ENCODE results near the gene SLC35A3. TPM values are rescaled to one million over a fixed set of nuclear protein-coding genes. Genes with fewer than 3 reads are reported as not detected.
A peak's percentile ranks its signal among the peaks of the same experiment; 100 is the strongest.

The SLC35A3 gene
- 13.4 TPM for total RNA-seq
- 10 to 100 TPM in 5 of 8 donors, 1 to 10 TPM in 3; 8.7 to 17.7 (median 12.1) TPM for polyA plus RNA-seq (ENCODE audit: insufficient read depth in 1 of 8, insufficient read length in 8 of 8, low replicate concordance in 1 of 8)
- long read RNA-seq, donor 1, partial matches to known transcripts: 0 of 1 reads
- long read RNA-seq, donor 1, other reads (novel, unspliced or antisense): 0 of 1 reads
- long read RNA-seq, donor 2: 0 reads
- long read RNA-seq, donor 3, full-length matches to known transcripts: 6 of 6 reads
- long read RNA-seq, donor 3, partial matches to known transcripts: 0 of 6 reads
- long read RNA-seq, donor 3, other reads (novel, unspliced or antisense): 0 of 6 reads
- long read RNA-seq, donor 4, full-length matches to known transcripts: 3 of 3 reads
- long read RNA-seq, donor 4, partial matches to known transcripts: 0 of 3 reads
- long read RNA-seq, donor 4, other reads (novel, unspliced or antisense): 0 of 3 reads
- long read RNA-seq, donor 5, full-length matches to known transcripts: 3 of 3 reads
- long read RNA-seq, donor 5, partial matches to known transcripts: 0 of 3 reads
- long read RNA-seq, donor 5, other reads (novel, unspliced or antisense): 0 of 3 reads
- long read RNA-seq, donor 6, partial matches to known transcripts: 0 of 1 reads
- long read RNA-seq, donor 6, other reads (novel, unspliced or antisense): 0 of 1 reads
- long read RNA-seq, donor 7: 0 reads
- long read RNA-seq, donor 8, full-length matches to known transcripts: 2 of 2 reads
- long read RNA-seq, donor 8, partial matches to known transcripts: 0 of 2 reads
- long read RNA-seq, donor 8, other reads (novel, unspliced or antisense): 0 of 2 reads
- long read RNA-seq, donor 9, full-length matches to known transcripts: 1 of 1 reads
- long read RNA-seq, donor 9, partial matches to known transcripts: 0 of 1 reads
- long read RNA-seq, donor 9, other reads (novel, unspliced or antisense): 0 of 1 reads
- long read RNA-seq, donor 10: 0 reads
- long read RNA-seq, donor 11, full-length matches to known transcripts: 2 of 2 reads
- long read RNA-seq, donor 11, partial matches to known transcripts: 0 of 2 reads
- long read RNA-seq, donor 11, other reads (novel, unspliced or antisense): 0 of 2 reads

- Histone ChIP-seq H3K4me3 (ENCODE audit: low read length) (peak within 1 kb of the TSS; percentile 81), H3K36me3 (ENCODE audit: control insufficient read depth, insufficient read depth, low read length) (no peaks in the 10 kb centered on the region), H3K4me1 (ENCODE audit: control insufficient read depth, insufficient read depth, low read length) (peaks cover 5% of the 10 kb centered on the region), H3K27ac (ENCODE audit: low read length) (peak within 1 kb of the TSS; percentile 76), H3K27me3 (ENCODE audit: control insufficient read depth, insufficient read depth, low read length) (no peaks in the 10 kb centered on the region), H3K9me3 (replicated peaks; ENCODE audit: control insufficient read depth, low read depth, low read length) (no peaks in the 10 kb centered on the region)
- peak; percentile 81 for DNase-seq
- under 1% methylated on average over 71 of the region's 74 CpGs for WGBS (ENCODE audit: insufficient coverage)
Measured at GRCh38 chr1:99969729-99970621, at the start of gene SLC35A3. SLC35A3 (plus strand) TSS chr1:99969996; CDS start chr1:99993555, 23,559 bp downstream.

DNA sequence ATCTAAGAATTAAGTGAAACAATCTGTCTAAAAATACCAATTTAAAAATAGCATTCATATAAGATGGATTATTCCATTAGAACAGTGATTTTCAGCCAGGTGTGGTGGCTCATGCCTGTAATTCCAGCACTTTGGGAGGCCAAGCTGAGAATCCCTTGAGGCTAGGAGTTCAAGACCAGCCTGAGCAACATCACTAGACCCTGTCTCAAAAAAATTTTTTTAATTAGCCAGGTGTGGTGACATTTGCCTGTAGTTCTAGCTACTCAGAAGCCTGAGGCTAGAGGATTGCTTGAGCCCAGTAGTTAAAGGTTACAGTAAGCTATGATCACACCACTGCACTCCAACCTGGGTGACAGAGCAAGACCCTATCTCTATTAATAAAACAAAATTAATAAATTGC is 35.0 kb upstream of the SLC35A3 start:
- Histone ChIP-seq H3K4me3 (ENCODE audit: low read length) (no peak overlapping the region), H3K4me1 (ENCODE audit: control insufficient read depth, insufficient read depth, low read length) (no peaks in the 10 kb centered on the region), H3K27me3 (ENCODE audit: control insufficient read depth, insufficient read depth, low read length) (no peaks in the 10 kb centered on the region), H3K9me3 (replicated peaks; ENCODE audit: control insufficient read depth, low read depth, low read length) (no peaks in the 10 kb centered on the region), H3K36me3 (ENCODE audit: control insufficient read depth, insufficient read depth, low read length) (no peaks in the 10 kb centered on the region), H3K27ac (ENCODE audit: low read length) (no peak overlapping the region)
- no peak for DNase-seq

- Histone ChIP-seq H3K4me3 (ENCODE audit: low read length) (no peak overlapping the region), H3K27ac (ENCODE audit: low read length) (no peak overlapping the region), H3K27me3 (ENCODE audit: control insufficient read depth, insufficient read depth, low read length) (no peaks in the 10 kb centered on the region), H3K4me1 (ENCODE audit: control insufficient read depth, insufficient read depth, low read length) (no peaks in the 10 kb centered on the region), H3K36me3 (ENCODE audit: control insufficient read depth, insufficient read depth, low read length) (no peaks in the 10 kb centered on the region), H3K9me3 (replicated peaks; ENCODE audit: control insufficient read depth, low read depth, low read length) (no peaks in the 10 kb centered on the region)
- WGBS (ENCODE audit: insufficient coverage): no CpG with 5 or more reads among the region's 1 CpG
- DNase-seq: no peak
Measured at GRCh38 chr1:99935534-99935933, 34.3 kb upstream of the SLC35A3 start.

- H3K4me1 ChIP-seq (ENCODE audit: control insufficient read depth, insufficient read depth, low read length): no peaks in the 10 kb centered on the region
- no peak for DNase-seq
- WGBS (ENCODE audit: insufficient coverage): 100% methylated on average over 2 of the region's 3 CpGs
- H3K27ac ChIP-seq (ENCODE audit: low read length): no peak overlapping the region
- no peaks in the 10 kb centered on the region for H3K36me3 ChIP-seq (ENCODE audit: control insufficient read depth, insufficient read depth, low read length)
- H3K9me3 ChIP-seq (replicated peaks; ENCODE audit: control insufficient read depth, low read depth, low read length): no peaks in the 10 kb centered on the region
- H3K4me3 ChIP-seq (ENCODE audit: low read length): no peak overlapping the region
- H3K27me3 ChIP-seq (ENCODE audit: control insufficient read depth, insufficient read depth, low read length): no peaks in the 10 kb centered on the region
Measured at GRCh38 chr1:99936071-99936470, 33.7 kb upstream of the SLC35A3 start.

GRCh38 chr1:99942723-99943122 is 27.1 kb upstream of the SLC35A3 start:
- DNase-seq: no peak
- Histone ChIP-seq H3K9me3 (replicated peaks; ENCODE audit: control insufficient read depth, low read depth, low read length) (no peaks in the 10 kb centered on the region), H3K36me3 (ENCODE audit: control insufficient read depth, insufficient read depth, low read length) (no peaks in the 10 kb centered on the region), H3K27ac (ENCODE audit: low read length) (no peak overlapping the region), H3K4me1 (ENCODE audit: control insufficient read depth, insufficient read depth, low read length) (peaks cover 4% of the 10 kb centered on the region), H3K4me3 (ENCODE audit: low read length) (no peak overlapping the region), H3K27me3 (ENCODE audit: control insufficient read depth, insufficient read depth, low read length) (no peaks in the 10 kb centered on the region)
- 40% methylated on average over 1 of the region's 1 CpG for WGBS (ENCODE audit: insufficient coverage)

DNA sequence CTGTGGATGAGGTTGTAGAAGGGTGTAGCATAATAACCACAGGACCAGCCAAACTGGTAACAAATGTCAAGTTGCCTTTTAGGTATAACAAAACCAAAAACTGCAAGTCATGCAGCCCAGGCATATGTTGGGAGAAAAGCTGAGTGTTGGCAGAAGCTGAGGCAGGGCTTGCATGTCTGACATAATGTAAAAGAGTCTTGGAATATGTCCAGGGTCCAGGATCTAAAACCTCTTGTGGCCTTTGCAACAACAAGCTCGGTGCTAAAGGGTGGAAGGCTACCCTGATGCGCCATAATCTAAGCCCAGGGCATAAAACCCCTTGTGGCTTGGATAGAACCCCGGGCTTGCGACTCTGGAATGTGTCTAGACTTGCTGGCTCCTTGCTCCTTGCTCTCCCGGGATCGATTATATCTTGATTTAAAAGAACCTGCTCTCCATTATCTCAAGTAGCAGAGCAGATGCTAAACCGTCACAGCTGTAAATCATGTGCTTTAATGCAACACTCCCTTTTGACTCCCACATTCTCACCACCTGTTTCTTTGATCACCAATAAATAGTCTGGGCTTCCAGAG is 26.5 kb upstream of the SLC35A3 start:
- no peak overlapping the region for H3K4me3 ChIP-seq (ENCODE audit: low read length)
- no peaks in the 10 kb centered on the region for H3K9me3 ChIP-seq (replicated peaks; ENCODE audit: control insufficient read depth, low read depth, low read length)
- H3K36me3 ChIP-seq (ENCODE audit: control insufficient read depth, insufficient read depth, low read length): no peaks in the 10 kb centered on the region
- H3K4me1 ChIP-seq (ENCODE audit: control insufficient read depth, insufficient read depth, low read length): peaks cover 4% of the 10 kb centered on the region
- H3K27me3 ChIP-seq (ENCODE audit: control insufficient read depth, insufficient read depth, low read length): no peaks in the 10 kb centered on the region
- WGBS (ENCODE audit: insufficient coverage): 13% methylated on average over 7 of the region's 7 CpGs
- peak; percentile 63 for DNase-seq
- H3K27ac ChIP-seq (ENCODE audit: low read length): no peak overlapping the region

DNA sequence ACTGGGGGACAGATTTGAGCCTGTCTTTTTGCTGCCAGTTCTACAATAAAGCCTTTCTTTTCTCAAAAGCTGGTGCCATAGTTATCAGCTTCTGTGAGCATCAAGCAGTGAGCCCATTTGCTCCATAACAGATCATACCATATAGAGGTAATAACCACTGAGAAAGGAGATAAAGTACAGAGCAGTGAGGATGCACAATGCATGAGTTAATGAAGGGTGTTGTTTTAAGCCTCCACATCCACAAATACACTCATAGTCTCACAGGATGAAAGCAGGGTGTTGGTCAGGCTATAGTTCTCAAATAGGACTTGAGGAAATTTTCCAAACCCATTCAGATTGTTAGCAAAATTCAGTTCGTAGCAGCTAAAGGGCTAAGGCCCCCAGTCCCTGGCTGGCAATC is 25.6 kb upstream of the SLC35A3 start:
- no peaks in the 10 kb centered on the region for H3K27me3 ChIP-seq (ENCODE audit: control insufficient read depth, insufficient read depth, low read length)
- H3K36me3 ChIP-seq (ENCODE audit: control insufficient read depth, insufficient read depth, low read length): no peaks in the 10 kb centered on the region
- no peak overlapping the region for H3K27ac ChIP-seq (ENCODE audit: low read length)
- peaks cover 4% of the 10 kb centered on the region for H3K4me1 ChIP-seq (ENCODE audit: control insufficient read depth, insufficient read depth, low read length)
- no peak overlapping the region for H3K4me3 ChIP-seq (ENCODE audit: low read length)
- H3K9me3 ChIP-seq (replicated peaks; ENCODE audit: control insufficient read depth, low read depth, low read length): no peaks in the 10 kb centered on the region
- 20% methylated on average over 1 of the region's 1 CpG for WGBS (ENCODE audit: insufficient coverage)
- DNase-seq: no peak

GRCh38 chr1:99945174-99945573 is 24.6 kb upstream of the SLC35A3 start:
- H3K27ac ChIP-seq (ENCODE audit: low read length): no peak overlapping the region
- H3K36me3 ChIP-seq (ENCODE audit: control insufficient read depth, insufficient read depth, low read length): no peaks in the 10 kb centered on the region
- DNase-seq: no peak
- peaks cover 4% of the 10 kb centered on the region for H3K4me1 ChIP-seq (ENCODE audit: control insufficient read depth, insufficient read depth, low read length)
- H3K4me3 ChIP-seq (ENCODE audit: low read length): no peak overlapping the region
- H3K9me3 ChIP-seq (replicated peaks; ENCODE audit: control insufficient read depth, low read depth, low read length): no peaks in the 10 kb centered on the region
- WGBS (ENCODE audit: insufficient coverage): 83% methylated on average over 1 of the region's 1 CpG
- no peaks in the 10 kb centered on the region for H3K27me3 ChIP-seq (ENCODE audit: control insufficient read depth, insufficient read depth, low read length)

- Histone ChIP-seq H3K4me3 (ENCODE audit: low read length) (no peak overlapping the region), H3K36me3 (ENCODE audit: control insufficient read depth, insufficient read depth, low read length) (no peaks in the 10 kb centered on the region), H3K27me3 (ENCODE audit: control insufficient read depth, insufficient read depth, low read length) (no peaks in the 10 kb centered on the region), H3K4me1 (ENCODE audit: control insufficient read depth, insufficient read depth, low read length) (no peaks in the 10 kb centered on the region), H3K27ac (ENCODE audit: low read length) (no peak overlapping the region), H3K9me3 (replicated peaks; ENCODE audit: control insufficient read depth, low read depth, low read length) (no peaks in the 10 kb centered on the region)
- 86% methylated on average over 1 of the region's 3 CpGs for WGBS (ENCODE audit: insufficient coverage)
- no peak for DNase-seq
Measured at GRCh38 chr1:99950486-99950885, 19.3 kb upstream of the SLC35A3 start.

Data from muscle of leg (tissue), 16 donors.